ENCODE measurements around the gene ORM2. TPM values are rescaled to one million over a fixed set of nuclear protein-coding genes. Genes with fewer than 3 reads are reported as not detected.
"Not testable (repeated sequence)": the region's sequence is repeated elsewhere in the genome, so short reads cannot be mapped to it uniquely, and the experiment has no call there.

ORM2 gene
- not detected in 2 replicates for total RNA-seq (2014; rRNA removed; shearing (Covaris generic))

GRCh38 chr9:114329625-114330022 lies at the start of gene ORM2:
Gene ORM2, plus strand, starts transcription at chr9:114329869. Its CDS starts 36 bp downstream, at chr9:114329905.
- not testable (repeated sequence) for DNase-seq; H3K4me3 ChIP-seq; H3K27me3 ChIP-seq; H3K4me1 ChIP-seq; H3K27ac ChIP-seq; H3K36me3 ChIP-seq; H3K9me3 ChIP-seq (replicated peaks)

- H3K4me1 ChIP-seq: peaks cover 43% of the 10 kb centered on the region
- H3K4me3 ChIP-seq: no peak overlapping the region
- peaks cover 6% of the 10 kb centered on the region; the same call in 1 of the 2 replicates for H3K36me3 ChIP-seq
- no peaks in the 10 kb centered on the region for H3K27me3 ChIP-seq
- H3K9me3 ChIP-seq (replicated peaks): no peaks in the 10 kb centered on the region
- no peak for DNase-seq
- H3K27ac ChIP-seq: no peak overlapping the region
Measured at GRCh38 chr9:114280636-114281472, 48.8 kb upstream of the ORM2 start.

- Histone ChIP-seq H3K27ac (no peak overlapping the region), H3K36me3 (peaks cover 6% of the 10 kb centered on the region; the same call in 1 of the 2 replicates), H3K27me3 (no peaks in the 10 kb centered on the region), H3K9me3 (replicated peaks) (no peaks in the 10 kb centered on the region), H3K4me1 (peaks cover 40% of the 10 kb centered on the region), H3K4me3 (no peak overlapping the region)
- peak; percentile 74 to 77 for DNase-seq
Measured at GRCh38 chr9:114281473-114282103, 48.1 kb upstream of the ORM2 start.

GRCh38 chr9:114282104-114282485 lies 47.6 kb upstream of the ORM2 start:
- Histone ChIP-seq H3K4me3 (no peak overlapping the region), H3K27me3 (no peaks in the 10 kb centered on the region), H3K9me3 (replicated peaks) (no peaks in the 10 kb centered on the region), H3K4me1 (peaks cover 35% of the 10 kb centered on the region), H3K27ac (no peak overlapping the region), H3K36me3 (peaks cover 6% of the 10 kb centered on the region; the same call in 1 of the 2 replicates)
- no peak for DNase-seq

- no peak overlapping the region for H3K27ac ChIP-seq
- peaks cover 34% of the 10 kb centered on the region for H3K4me1 ChIP-seq
- no peaks in the 10 kb centered on the region for H3K9me3 ChIP-seq (replicated peaks)
- H3K36me3 ChIP-seq: peaks cover 6% of the 10 kb centered on the region; the same call in 1 of the 2 replicates
- no peak for DNase-seq
- no peaks in the 10 kb centered on the region for H3K27me3 ChIP-seq
- H3K4me3 ChIP-seq: no peak overlapping the region
Measured at GRCh38 chr9:114282507-114282906, 47.2 kb upstream of the ORM2 start.

- H3K36me3 ChIP-seq: peaks cover 6% of the 10 kb centered on the region; the same call in 1 of the 2 replicates
- DNase-seq: peak; percentile 63 to 69
- H3K9me3 ChIP-seq (replicated peaks): no peaks in the 10 kb centered on the region
- H3K4me1 ChIP-seq: peaks cover 34% of the 10 kb centered on the region
- H3K27ac ChIP-seq: no peak overlapping the region
- no peaks in the 10 kb centered on the region for H3K27me3 ChIP-seq
- no peak overlapping the region for H3K4me3 ChIP-seq
Measured at GRCh38 chr9:114282926-114283325, 46.7 kb upstream of the ORM2 start.

GRCh38 chr9:114283551-114284111 lies 46.0 kb upstream of the ORM2 start:
- Histone ChIP-seq H3K36me3 (peaks cover 6% of the 10 kb centered on the region; the same call in 1 of the 2 replicates), H3K4me3 (no peak overlapping the region), H3K27ac (no peak overlapping the region), H3K4me1 (peaks cover 36% of the 10 kb centered on the region), H3K27me3 (no peaks in the 10 kb centered on the region), H3K9me3 (replicated peaks) (no peaks in the 10 kb centered on the region)
- no peak for DNase-seq

- DNase-seq: no peak
- Histone ChIP-seq H3K4me1 (peaks cover 31% of the 10 kb centered on the region), H3K9me3 (replicated peaks) (no peaks in the 10 kb centered on the region), H3K4me3 (no peak overlapping the region), H3K36me3 (peaks cover 6% of the 10 kb centered on the region; the same call in 1 of the 2 replicates), H3K27ac (no peak overlapping the region), H3K27me3 (no peaks in the 10 kb centered on the region)
Measured at GRCh38 chr9:114284316-114285060, 45.2 kb upstream of the ORM2 start.

GRCh38 chr9:114285166-114285867 lies 44.4 kb upstream of the ORM2 start:
- H3K4me1 ChIP-seq: peaks cover 31% of the 10 kb centered on the region
- H3K27ac ChIP-seq: no peak overlapping the region
- no peaks in the 10 kb centered on the region for H3K27me3 ChIP-seq
- H3K9me3 ChIP-seq (replicated peaks): no peaks in the 10 kb centered on the region
- peaks cover 6% of the 10 kb centered on the region; the same call in 1 of the 2 replicates for H3K36me3 ChIP-seq
- DNase-seq: peak; percentile 34 to 50
- no peak overlapping the region for H3K4me3 ChIP-seq

- no peaks in the 10 kb centered on the region for H3K27me3 ChIP-seq
- H3K4me3 ChIP-seq: no peak overlapping the region
- peaks cover 27% of the 10 kb centered on the region for H3K4me1 ChIP-seq
- no peak overlapping the region for H3K27ac ChIP-seq
- H3K9me3 ChIP-seq (replicated peaks): no peaks in the 10 kb centered on the region
- peaks cover 9% of the 10 kb centered on the region; the same call in 1 of the 2 replicates for H3K36me3 ChIP-seq
- no peak for DNase-seq
Measured at GRCh38 chr9:114286146-114286679, 43.5 kb upstream of the ORM2 start.

GRCh38 chr9:114287001-114287762 lies 42.5 kb upstream of the ORM2 start:
- H3K4me3 ChIP-seq: no peak overlapping the region
- H3K27me3 ChIP-seq: no peaks in the 10 kb centered on the region
- no peak for DNase-seq
- H3K27ac ChIP-seq: peak overlapping the region; percentile 27; the same call in 1 of the 2 replicates
- no peaks in the 10 kb centered on the region for H3K9me3 ChIP-seq (replicated peaks)
- peaks cover 9% of the 10 kb centered on the region; the same call in 1 of the 2 replicates for H3K36me3 ChIP-seq
- H3K4me1 ChIP-seq: peaks cover 18% of the 10 kb centered on the region

- H3K36me3 ChIP-seq: peaks cover 14% of the 10 kb centered on the region
- no peak for DNase-seq
- H3K4me3 ChIP-seq: no peak overlapping the region
- peaks cover 15% of the 10 kb centered on the region for H3K4me1 ChIP-seq
- H3K9me3 ChIP-seq (replicated peaks): no peaks in the 10 kb centered on the region
- no peaks in the 10 kb centered on the region for H3K27me3 ChIP-seq
- peak overlapping the region; percentile 27; the same call in 1 of the 2 replicates for H3K27ac ChIP-seq
Measured at GRCh38 chr9:114287763-114288192, 41.9 kb upstream of the ORM2 start.

All from SJCRH30 (cell line).